PC-3 (cell line): ENCODE results near the gene ABTB2.

Experiments
- EZH2 ChIP-seq: fragments of 300-600 bp; sonication (generic); IDR thresholded peaks from one replicate; pipeline ENCODE4 v1.6.1; 2017; ENCODE audit warnings: antibody characterized with exemption, mild to moderate bottlenecking, low read length; ENCODE audit not compliant: unreplicated experiment
- TF ChIP-seq, protein P1 (sequence below): fragments of 300-600 bp; sonication (generic); conservative IDR thresholded peaks from 2 replicates; pipeline ENCODE4 v1.5.1; 2017; ENCODE audit warnings: antibody characterized with exemption, low read depth, mild to moderate bottlenecking, low read length

DNA sequence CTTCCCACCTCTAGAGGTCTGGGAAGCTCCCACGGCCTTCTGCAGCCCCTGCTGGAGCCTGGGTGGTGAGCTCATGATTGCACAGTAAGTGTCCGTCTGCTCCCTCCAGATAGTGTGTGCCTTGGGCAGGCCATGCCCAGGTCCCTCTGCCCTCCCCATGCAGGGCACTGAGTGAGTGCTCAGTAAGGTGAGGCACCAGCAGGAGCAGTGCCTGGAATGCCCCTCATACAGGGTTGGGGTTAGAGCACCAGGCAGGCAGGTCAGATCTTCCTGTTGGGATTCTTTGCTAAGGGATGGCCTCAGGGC, 202.1 kb downstream of the ABTB2 start:
- TF ChIP-seq, protein P1, sequence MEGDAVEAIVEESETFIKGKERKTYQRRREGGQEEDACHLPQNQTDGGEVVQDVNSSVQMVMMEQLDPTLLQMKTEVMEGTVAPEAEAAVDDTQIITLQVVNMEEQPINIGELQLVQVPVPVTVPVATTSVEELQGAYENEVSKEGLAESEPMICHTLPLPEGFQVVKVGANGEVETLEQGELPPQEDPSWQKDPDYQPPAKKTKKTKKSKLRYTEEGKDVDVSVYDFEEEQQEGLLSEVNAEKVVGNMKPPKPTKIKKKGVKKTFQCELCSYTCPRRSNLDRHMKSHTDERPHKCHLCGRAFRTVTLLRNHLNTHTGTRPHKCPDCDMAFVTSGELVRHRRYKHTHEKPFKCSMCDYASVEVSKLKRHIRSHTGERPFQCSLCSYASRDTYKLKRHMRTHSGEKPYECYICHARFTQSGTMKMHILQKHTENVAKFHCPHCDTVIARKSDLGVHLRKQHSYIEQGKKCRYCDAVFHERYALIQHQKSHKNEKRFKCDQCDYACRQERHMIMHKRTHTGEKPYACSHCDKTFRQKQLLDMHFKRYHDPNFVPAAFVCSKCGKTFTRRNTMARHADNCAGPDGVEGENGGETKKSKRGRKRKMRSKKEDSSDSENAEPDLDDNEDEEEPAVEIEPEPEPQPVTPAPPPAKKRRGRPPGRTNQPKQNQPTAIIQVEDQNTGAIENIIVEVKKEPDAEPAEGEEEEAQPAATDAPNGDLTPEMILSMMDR = no peak
- no peak for TF ChIP-seq EZH2
